Stimulated activated CD4-positive, alpha-beta T cell treated with anti-CD3 and anti-CD28 coated beads, Interleukin-12 subunit alpha, Interleukin-12 subunit beta, amount 100 ng/mL, for 4 hours (primary cell): ENCODE results near the gene FAM135A.

Experiments used
- DNase-seq: peaks from one replicate; pipeline ENCODE4 v3.0.0-alpha.2; 2020

Gene FAM135A

DNA sequence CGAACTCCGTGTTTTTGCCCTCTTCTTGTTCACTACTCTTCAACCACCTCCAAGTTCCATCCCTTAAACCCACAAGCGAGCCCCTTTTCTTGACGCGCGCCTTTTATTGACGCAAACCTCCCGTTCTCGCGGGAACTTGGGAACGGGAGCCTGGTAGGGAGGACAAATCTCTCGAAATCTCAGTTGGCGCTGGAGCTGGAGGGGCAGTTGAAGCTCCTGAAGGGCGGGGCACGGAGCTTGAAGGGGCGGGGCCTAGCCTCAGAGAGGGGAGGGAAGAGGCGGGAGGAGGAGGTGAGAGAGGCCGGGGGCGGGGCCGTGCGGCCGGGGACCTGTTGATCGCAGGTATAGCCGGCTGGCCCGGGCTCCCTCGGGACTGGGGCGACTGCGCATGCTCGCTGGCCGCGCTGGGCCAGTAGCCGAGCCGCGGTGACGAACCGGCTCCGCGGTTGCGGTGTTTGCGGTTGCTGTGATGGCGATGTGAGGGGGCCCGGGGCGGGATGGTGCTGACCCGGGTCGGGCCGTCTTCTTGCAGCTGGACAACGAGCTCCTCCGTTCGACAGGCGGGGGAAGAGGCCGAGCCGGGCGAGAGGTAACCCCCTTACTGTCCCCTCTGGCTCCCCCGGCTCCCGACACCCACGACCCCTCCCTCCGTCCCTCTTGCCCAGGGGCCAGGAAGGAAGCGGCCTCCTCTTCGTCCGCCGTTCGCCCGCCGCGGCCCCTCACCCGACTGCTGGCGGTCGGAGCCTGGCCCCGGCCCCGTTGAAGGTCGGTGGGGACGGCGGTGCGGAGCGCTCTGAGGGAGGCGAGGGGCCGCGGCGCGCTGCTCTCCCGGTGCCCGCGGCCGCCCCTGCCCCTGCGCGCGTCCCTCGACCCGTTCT, at the start of gene FAM135A:
Gene FAM135A (plus strand): TSS at position 395 of the 878 bp plus-strand sequence. CDS start 14,835 bp downstream, outside the sequence.
- DNase-seq: peak; percentile 94

DNA sequence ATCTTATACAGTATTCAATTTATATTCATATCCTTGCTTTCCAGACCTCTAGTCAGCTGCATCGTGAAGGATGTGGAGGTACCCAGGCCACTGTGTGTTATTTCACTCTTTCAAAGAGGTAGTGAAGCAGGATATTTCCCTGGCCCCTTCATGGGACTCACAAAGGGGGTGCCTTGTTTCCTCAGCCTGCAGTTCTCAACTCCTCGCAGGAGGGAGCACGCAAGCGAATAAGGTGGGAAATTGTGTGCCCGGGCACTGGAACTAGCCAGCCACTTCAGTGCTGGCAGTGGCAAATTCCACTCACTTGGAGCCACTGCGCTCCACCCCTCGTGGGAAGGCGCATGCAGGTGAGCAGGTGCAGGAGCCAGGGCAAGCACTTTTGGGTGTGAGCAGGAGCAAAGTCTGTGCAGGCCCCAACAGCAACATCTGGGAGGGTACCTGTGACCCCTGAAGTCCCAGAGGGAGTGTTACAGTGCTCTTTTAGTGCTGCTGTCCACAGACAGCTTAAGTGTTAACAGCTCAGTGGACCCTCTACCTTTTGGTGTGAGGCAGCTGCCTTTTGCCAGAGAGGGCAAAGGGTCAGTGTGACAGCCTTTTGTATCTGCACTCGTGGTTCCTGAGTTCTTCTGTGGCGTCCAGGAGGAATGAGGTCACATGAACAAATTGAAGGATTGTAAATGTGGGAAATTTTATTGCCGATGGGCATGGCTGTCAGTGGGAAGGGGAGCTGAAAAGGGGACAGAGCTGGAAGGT, 49.4 kb upstream of the FAM135A start:
- DNase-seq: no peak

DNA sequence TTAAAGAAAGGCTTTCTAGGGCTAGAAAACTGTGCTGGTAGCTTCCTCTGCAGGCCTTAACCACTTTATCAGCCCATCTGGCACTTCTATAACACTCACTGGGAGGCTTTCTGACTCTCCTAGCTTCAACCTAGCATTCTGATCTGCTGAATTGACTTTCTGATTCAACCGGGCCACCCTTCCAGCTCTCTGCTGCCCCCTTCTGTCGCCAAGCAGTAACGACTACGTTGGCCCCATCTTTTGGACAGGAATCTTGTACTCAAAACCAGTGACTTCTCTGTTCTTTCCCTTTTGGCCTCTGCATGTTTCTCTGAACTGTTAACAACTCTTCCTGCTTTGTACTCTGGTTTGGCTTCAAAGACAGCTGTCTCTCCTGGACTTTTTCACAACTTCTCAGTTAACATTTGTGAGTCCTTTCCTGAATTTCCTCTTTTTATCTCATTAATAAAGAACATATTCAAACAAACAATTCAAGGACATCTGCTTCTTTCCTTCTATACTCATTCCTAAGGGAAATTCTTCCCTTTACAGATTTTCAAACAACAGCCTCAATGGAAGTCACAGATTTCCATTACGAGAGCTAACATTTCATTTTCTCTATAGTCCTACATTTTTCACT, 43.9 kb upstream of the FAM135A start:
- peak; percentile 50 for DNase-seq

DNA sequence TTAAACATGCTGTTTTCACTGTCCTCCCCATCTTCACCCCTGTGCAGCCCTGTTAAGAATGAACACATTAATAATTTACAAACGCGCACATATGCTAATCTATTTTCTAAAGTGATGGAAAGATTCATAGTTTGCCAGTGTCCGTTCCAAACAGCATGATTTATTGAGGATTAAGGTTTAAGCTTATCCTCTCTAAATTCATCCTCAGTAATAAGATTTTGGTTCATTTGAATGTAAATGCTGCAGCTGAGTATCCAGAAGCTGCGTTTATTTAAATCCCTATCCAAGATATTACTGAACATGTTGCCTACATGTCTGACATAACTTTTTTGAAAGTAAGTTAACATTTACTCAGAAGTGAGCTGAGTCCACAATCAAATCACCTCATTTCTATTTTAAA, 42.8 kb upstream of the FAM135A start:
- no peak for DNase-seq

DNA sequence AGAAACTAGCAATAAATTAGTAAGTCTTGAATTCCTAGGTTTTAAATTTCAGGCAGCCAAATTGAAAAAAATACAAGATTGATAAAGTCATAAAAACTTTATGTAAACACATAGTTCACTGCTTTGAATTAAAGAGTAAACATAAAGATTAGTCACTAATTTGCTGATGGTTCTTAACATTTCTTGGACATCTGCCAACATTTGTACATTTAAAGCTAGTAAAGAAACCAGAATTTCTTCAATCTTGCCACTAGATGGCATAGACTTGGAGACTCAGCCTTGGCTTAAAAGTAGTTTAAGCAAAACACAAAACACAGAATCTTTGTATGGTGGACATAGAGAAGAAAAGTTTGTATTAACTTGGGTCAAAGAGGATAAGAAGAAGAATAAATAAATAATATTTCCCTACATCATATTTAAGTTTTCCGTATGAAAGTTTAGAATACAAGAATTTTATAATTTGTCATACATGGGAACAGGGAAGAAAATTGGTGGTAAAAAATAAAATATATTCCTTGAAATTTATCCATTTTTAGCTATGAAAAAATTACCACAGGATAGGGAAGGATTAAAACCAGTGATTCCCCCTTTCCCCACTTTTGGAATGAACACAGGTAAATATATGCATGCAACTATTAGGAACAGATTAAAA, 41.7 kb upstream of the FAM135A start:
- no peak for DNase-seq

DNA sequence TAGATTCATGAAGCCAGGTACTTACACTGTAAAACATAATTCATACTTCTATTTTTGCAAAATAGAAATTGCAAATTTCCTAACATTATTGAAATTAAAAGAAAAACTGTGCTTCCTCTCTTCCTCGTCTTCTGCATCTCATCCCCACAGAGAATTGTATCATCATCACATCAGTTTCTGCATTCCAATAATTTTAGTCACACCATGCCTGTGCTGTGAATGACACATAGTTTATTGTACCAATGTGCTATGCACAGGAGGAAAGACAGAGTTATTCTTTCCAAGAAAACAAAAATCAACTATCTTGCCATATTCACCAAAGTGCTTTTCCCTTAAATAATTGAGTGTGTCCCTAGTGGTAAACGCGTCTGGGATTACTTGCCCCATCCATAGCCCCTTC, 38.1 kb upstream of the FAM135A start:
- no peak for DNase-seq

DNA sequence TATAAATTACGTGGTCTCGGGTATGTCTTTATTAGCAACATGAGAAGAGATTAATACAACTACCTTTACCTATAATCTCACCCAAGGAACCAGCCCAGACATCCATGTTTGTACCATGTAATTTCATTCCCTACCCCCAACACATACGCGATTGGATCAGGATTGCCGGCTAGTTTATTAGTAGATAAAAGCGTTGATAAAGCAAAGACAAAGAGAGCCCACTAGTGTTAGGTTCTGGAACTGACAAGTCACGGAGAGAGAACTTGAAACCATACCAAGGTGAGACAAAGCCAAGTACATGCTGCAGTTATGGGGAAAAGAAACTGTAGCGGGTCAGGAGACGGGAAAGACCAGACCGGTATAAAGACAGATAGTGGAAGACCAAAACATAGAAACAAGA, 37.4 kb upstream of the FAM135A start:
- DNase-seq: no peak

DNA sequence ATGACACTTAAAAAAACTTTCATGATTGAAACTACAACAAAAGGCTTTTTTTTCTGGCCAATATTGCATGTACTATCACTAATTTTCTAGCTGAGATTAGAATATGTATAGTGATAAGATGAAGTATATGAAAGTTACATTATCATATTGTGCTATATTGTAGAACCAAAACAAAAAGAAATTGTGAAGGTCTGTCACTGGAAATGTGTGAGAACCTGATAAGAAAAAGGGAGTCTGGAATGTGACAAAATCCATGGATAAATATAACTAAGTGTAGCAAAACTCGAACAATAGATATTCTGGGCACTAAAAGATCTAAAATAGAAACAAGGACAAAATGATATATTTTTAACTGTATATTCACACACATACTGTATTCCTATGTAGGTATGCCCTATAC, 36.7 kb upstream of the FAM135A start:
- no peak for DNase-seq

DNA sequence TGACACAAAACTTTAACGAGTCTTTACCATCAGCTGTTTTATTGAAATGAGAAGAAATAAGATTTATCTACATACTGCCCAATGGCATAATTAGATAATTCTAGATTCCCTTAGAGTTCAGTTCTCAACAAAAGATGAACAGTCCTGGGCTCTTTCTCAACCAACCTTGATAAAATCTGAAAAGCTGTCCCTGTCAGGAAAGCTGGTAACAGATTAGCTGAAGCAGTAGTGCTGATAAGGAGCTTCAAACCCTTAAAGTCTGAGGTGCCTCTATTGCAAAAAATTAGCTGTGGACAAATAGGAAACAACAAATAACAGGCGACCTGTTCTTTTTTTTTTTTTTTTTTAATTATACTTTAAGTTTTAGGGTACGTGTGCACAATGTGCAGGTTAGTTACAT, 35.9 kb upstream of the FAM135A start:
- DNase-seq: no peak

DNA sequence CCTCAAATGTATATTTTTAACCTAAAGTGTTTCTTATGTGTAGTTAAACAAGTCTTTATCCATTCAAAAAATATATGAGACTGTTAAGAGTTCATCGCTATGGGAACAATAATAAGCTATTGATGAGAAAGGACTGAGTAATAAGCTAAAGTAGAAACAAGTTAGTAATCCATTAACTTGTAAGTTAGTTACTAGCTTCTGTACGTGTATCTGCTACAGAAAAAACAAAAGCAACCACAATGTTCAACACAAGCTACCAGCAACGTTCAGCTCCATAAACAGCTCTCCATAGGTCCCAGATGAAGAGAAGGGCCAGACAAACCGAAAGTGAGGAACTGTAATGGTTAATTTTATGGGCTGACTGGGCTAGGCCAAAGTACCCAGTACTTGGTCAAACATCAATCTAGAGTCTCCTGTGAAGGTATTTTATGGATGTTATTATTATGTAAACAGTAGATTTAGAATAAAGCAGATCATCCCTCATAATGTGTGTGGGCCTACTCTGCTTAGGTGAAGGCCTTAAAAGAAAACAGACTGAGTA, 33.8 kb upstream of the FAM135A start:
- DNase-seq: no peak

DNA sequence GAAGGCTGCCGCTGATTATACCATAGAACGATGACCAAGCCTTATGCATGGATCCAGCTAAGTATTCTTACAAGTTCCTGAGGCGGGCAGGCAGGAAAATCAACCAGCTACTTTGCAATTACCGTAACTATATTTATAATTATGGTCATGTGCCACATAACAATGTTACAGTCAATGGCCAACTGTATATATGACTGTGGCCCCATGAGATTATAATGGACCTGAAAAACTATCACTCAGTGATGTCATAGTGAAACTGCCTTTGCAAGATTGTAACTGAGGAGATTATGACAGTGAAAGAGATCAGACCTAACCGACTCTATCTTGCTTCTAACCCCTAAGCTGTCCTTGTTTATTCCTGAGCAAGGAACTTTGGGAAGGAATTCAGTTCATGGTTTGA, 33.1 kb upstream of the FAM135A start:
- DNase-seq: no peak

DNA sequence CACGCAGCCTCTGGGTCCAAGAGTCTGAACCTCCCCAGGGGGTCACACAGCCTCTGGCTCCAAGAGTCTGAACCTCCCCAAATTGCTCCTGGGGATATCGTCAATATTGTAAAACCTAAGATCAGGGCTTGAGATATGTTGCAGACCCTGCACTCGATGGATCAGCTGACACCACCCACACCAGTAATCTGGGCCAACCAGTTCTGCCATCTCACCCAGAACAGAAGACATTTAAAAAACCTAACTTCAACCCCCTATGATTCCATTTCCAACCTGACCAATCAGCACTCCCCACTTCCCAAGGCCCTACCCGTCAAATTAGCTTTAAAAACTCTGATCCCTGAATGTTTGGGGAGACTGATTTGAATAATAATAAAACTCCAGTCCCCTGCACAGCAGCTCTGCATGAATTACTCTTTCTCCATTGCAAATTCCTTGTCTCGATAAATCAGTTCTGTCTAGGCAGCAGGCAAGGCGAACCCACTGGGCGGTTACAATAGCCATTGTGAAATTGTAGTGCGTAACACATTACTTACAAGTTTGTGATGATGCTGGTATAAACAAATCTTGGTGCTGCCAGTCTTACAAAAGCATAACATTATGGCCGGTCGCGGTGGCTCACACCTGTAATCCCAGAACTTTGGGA, 32.4 kb upstream of the FAM135A start:
- no peak for DNase-seq

DNA sequence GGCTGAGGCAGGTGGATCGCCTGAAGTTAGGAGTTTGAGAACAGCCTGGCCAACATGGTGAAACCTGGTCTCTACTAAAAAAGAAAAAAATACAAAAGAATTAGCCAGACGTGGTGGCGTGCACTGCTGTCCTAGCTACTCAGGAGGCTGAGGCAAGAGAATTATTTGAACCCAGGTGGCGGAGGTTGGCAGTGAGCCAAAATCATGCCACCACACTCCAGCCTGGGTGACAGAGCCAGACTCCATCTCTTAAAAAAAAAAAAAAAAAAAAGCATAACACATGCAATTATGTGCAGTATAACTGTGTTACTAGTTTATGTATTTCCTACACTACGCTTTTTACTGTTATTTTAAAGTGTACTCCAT, 31.9 kb upstream of the FAM135A start:
- DNase-seq: no peak

DNA sequence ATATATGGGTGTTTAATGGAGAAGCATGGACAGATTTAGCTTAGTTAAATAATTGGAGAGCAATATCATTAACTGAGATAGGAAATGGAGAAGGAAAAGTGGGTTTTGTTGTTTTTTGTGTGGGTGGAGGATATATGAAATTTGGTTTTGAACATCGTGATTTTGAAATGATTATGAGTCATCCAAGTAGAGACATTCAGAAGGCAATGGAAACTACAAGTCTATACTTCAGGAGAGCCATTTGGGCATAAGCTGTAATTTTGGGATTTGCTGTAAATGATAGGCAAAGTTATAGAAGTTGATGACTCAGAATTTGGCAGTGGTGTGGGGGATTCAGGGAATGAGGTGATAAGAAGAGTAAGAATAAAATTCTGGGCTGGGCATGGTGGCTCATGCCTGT, 27.4 kb upstream of the FAM135A start:
- DNase-seq: no peak

DNA sequence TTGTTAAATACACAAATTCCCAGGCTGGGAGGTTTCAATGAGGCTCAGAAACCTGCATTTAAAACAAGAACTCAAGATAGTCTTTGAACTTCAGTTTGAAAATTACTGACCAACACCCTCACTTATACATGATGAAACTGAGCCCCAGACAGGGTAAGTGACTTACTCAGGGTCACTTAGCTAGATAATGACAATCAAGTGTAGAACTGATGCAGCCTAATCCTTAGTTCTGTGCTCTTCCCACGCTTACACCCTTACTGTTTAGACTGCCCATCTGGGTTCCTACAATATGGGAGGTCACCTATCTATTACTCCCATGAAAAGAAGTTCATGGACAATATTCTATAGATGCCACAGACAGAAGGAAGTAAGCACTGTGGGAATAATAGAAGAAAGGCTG, 24.5 kb upstream of the FAM135A start:
- DNase-seq: no peak

DNA sequence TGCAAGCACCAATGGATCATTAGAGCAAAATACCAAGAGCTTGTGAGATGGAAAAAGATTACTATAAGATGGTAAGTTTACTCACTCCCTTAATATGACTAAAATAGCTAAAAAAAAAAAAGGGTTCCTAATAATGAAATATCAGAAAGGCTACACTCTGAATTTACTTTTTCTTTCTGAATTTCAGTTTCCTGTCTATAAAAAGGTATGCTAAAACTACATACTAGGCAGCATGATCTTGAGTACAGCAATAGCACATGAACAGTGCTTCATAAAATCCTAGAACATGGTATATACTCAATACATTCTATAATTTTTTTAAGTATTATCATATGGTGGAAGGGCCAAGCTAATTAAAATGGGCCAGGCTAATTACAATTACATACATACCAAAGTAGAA, 24.0 kb upstream of the FAM135A start:
- DNase-seq: no peak

DNA sequence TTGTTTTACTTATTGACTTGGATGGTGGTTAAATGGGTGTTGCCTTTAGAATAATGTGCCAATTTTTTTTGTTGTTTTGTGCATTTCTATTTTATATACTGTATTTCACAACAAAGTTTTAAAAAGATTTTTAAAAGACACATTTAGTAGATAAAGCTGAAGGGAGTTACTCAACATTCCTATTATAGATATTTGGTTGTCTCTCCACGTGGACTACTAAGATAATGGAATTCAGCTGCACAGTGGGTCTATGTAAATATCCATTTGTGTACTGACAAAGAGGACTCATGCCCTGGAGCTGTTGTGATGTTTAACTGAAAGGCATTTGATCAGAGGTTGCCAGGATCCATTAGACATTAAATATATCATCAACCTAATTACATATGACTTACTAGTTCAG, 23.2 kb upstream of the FAM135A start:
- DNase-seq: no peak

DNA sequence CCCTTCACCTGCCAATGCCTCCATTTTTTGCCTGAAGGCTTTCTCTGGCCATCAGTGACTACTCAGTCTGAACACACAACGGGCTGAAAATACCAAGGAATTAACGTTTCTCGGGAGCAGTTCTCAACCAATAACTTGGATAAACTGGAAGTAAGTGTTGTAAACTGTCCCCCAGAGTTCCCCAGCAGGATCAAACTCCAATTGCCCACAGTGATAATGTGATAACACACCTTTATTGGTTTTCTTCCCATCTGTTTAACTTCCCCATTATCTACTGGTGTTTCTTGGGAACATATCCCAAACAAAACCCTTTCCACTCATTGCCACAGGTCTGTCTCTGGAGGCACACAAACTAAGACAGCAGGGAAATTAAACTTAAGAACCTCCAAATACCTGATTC, 21.8 kb upstream of the FAM135A start:
- DNase-seq: no peak

DNA sequence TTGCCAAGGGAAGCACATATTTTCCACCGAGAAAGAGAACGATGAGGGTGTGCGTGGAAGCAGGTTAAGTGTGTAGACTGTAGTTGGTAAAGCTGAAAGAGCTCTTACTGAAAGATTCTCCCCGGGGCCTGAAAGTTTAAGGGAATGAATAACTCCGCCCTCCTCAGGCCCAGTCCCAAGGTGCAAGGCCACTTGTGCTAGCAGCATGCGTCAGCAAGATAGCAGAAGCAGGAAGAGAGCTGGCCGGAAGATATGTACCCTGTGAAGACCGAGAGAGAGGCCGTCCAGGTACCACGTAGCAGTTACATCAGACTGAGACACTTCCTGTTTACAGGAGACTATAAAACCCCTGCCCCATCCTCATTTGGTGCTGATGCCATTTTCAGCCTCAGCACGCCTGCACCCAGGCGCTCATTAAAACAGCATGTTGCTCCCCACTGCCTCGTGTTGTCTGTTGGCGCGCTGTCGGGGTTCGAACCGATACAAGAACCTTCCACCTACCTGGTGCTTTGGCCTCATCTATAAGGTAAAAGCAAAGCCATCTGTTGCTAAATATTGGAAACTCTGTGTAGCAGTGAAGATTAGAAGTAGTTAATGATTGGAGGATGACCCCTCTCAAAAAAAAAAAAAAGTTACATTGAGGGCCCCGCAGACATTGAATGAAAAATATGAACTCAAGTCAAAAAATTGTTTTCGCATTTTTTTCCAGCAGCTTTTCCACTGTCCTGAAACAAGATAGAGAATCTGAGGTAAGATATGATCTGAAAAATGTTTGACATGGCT, 18.6 kb upstream of the FAM135A start:
- DNase-seq: no peak

DNA sequence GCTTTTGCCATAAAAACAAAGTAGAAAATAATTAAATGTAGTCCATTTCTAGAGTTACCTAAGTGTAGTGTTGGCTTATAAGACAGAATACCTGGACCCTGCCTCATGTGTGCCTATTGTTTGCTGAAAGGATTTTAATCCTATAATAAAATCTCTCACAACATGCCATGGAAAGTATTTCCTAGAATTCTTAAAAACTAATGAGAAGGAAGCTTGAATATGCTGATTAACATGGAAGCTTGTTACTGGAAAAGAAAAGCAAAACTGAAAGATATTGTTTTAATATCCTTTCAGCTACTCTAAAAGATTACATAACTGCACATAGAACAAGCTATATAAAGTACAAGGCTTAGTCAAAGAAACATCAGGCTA, 18.0 kb upstream of the FAM135A start:
- DNase-seq: no peak

DNA sequence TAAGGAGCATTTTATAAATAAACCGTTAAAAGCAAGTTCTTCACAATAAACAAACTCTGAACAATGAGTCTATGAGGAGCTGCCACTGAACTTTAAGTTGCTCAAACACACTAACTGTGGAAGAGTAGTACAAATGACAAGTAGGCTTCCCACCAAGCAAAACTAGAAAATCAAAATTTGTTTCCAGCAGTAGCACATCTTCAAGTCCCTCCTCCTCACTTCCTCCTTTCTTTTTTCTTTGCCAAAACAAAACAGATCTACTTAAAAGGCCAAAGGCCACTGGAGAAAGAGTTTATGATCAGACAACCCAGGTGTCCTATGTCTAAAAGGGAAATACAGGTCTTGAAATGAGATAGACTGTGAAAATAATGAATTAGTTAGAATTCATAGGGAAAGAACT, 17.1 kb upstream of the FAM135A start:
- no peak for DNase-seq
